Measurements from ENCODE around the gene ATF6.

Gene ATF6

GRCh38 chr1:161998811-161999210 lies 232.7 kb downstream of the ATF6 start:
- DNase-seq (ENCODE audit: low read depth, low spot score) = peak; percentile 76

GRCh38 chr1:161999301-162000052 lies 233.4 kb downstream of the ATF6 start:
- no peak for DNase-seq (ENCODE audit: low read depth, low spot score)

DNA sequence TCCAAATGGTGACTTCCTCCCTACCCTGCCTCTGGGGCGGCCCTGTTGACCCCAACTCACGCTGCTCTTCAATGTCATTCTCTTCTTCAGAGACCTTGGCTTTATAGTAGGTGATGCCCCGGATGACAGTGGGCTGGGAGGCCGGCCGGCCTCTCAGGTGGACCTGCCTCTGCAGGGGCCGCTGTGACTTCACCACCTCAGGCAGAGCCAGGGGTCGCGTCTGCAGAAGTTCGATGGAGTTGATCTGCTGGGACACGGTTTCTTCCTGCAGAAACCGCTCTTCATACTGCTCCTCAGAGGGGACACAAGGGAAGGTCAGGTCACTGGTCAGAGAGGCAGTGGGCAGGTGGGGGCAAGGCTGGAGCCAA lies 233.9 kb downstream of the ATF6 start:
- no peak for DNase-seq (ENCODE audit: low read depth, low spot score)

DNA sequence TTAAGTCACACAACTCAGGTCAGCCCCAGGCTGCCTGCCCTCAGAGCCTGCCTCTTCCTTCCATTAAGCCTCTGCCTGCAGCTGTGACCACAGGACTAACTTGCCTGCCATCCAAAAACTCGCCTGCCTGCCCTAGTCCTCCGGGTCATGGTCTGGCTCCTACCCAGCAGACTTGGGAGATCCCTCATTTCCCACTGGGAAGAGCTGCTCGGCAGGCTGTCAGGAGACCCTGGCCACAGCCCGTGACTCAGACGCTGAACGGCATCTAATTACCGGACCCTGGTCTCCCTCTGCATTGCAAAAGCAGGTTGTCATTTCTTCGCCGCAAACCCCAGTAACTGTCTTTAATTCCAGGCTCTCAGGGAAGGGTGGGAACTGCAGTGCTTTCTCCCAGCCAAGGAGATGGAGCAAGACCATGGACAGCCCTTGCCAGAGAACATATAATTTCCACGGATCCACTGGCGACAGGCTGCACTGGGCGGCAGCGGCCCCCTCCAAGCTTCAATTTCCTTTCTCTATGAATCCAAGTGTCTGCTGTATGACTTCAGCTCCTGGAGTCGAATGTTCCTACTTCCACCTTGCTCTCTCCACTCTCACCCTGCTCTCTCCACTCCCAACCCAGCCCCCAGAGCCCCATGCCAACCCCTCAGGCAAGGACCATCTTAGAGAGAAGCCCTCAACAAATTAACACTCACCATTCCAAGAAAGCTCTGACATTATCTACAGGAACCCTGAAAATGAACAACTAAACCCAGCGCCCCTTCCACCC lies 237.1 kb downstream of the ATF6 start:
- peak; percentile 98 for DNase-seq (ENCODE audit: low read depth, low spot score)

GRCh38 chr1:162003830-162004215 lies 237.7 kb downstream of the ATF6 start:
- peak; percentile 86 for DNase-seq (ENCODE audit: low read depth, low spot score)

DNA sequence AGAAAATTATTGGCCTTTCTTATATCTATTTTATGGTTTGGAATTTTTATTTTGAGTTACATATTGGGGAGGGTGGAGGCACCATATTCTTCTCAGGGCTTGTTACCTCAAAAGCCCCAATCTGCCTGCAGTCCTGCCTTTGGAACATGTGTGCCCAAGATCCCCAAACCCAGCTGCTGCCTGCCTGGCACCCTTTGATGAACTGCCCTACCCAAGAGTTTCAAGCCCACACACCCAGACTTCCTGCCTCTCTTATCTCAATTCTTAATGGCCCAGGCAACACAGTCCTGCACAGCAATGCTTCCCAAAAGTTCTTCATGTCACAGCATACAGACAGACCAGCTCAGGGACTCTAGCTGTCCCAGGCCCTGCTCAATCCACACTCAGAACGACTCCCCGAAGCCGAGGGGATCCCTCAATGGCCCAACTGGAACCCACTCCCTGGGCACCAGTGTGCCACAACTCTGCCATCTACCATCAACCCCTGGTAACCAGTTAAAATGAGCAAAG lies 238.4 kb downstream of the ATF6 start:
- no peak for DNase-seq (ENCODE audit: low read depth, low spot score)

DNA sequence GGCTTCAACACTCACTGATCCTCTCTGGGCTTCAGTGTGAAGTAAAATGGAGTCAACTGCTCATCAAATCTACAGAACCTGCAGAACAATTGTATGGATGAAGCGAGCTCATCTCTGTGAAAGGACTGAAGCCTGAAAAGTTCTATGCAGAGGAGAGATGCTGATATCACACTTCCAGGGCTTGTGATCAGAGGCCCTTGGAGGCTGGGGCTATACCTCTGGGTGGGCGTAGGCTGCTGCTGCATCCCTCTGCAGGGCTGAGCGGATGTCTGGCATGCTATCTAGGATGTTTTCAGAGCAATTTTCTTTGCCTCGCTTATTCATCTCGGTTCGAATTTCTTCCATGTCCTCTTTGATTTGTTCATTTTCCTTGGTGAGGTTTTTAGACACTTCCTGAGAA lies 240.0 kb downstream of the ATF6 start:
- DNase-seq (ENCODE audit: low read depth, low spot score) = no peak

DNA sequence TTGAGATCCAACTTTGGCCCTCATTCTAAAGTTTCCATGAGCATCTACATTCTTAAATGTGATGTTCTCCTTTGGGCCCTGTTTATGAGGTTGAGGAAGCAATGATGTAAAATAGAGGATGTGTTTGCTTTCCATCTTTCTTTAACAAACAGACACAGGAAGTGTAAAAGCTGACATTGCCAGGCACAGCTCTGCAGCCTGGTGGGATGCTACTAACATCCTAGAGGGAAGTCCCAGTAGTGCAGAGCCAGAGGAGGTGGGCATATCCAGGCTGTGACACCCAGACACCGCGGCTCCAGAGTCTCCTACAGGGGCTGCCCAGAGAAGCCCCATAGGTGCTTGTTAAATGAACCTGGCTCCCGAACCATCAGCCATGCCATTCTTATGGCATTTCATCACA lies 241.3 kb downstream of the ATF6 start:
- DNase-seq (ENCODE audit: low read depth, low spot score) = no peak

- DNase-seq (ENCODE audit: low read depth, low spot score) = no peak
These were observed 242.7 kb downstream of the ATF6 start for GRCh38 chr1:162008799-162009198.

GRCh38 chr1:162009501-162010174 lies 243.5 kb downstream of the ATF6 start:
- no peak for DNase-seq (ENCODE audit: low read depth, low spot score)

DNA sequence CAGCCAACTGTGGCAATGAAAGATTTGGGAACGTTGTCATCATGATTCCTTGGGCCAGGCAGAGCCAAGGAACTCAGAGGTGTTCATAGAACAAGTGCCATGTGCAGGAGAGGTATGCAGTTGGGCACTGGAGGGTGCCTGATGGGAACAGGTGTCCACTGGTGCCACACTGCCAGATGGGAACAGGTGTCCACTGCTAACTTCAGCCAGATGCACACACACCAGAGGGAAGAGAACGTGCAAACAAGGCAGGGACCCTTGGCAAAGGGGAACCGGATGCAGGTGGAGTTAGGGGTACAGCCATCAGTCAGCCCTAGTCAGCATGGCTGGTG lies 244.0 kb downstream of the ATF6 start:
- DNase-seq (ENCODE audit: low read depth, low spot score) = no peak

DNA sequence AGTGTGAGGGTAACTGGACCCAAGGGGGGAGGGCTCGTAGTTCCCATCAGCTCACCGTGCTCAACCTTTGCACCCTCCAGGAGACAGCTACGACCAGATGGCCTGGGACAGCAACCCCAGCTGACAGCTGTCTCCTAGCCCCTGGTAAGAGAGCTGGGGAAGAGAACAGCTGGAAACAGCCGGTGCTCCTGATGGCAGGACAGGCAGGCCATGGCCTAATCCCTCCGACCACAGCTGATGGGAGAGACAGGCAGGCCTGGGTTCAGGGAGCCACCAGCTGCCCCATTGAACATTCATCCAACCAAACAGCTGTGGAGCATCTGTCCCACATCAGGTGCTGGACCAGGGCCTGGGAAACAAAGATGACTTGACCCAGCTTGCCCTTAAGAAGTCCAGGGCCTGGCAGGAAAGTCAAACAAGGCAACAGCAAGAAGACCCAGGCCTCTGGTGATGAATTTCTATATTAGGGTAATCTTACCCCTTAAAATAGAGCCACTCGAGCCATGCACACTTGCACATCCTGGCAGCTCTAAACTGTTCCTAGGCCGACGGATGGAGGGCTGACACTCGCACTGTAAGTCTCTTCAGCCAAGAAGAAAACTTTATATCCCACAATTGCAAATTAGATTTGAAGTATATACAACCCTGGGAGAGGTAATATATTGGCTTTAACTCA lies 245.4 kb downstream of the ATF6 start:
- DNase-seq (ENCODE audit: low read depth, low spot score) = no peak

- DNase-seq (ENCODE audit: low read depth, low spot score) = no peak
These were observed 247.2 kb downstream of the ATF6 start for GRCh38 chr1:162013289-162013688.
